ENCODE data around the gene PGS1.

GRCh38 chr17:78392295-78392694 is 13.8 kb downstream of the PGS1 start:
- no peak for TF ChIP-seq POLR2A (IDR thresholded peaks at IDR 0.05)
- TF ChIP-seq POLR2AphosphoS5 (IDR thresholded peaks at IDR 0.05) = no peak
